Epithelial cell of proximal tubule (primary cell): ENCODE measurements around the gene CACFD1. TPM values are rescaled to one million over a fixed set of nuclear protein-coding genes. Genes with fewer than 3 reads are reported as not detected.

Source experiments
- DNase-seq: peaks from one replicate; pipeline ENCODE4 v3.0.0-alpha.2; 2011; ENCODE audit warnings: low read depth
- H3K4me3 ChIP-seq: 2 replicates; pipeline ENCODE4 v1.5.1; 2011; ENCODE audit warnings: low read depth, mild to moderate bottlenecking, low read length
- CTCF ChIP-seq: conservative IDR thresholded peaks from 2 replicates; pipeline ENCODE4 v1.5.1; 2012; ENCODE audit warnings: low read depth, mild to moderate bottlenecking, low read length
- total RNA-seq: library from RNA; depleted of rRNA; stranded (reverse); fragments of >200 nt; gene quantifications from 2 replicates; pipeline ENCODE4 v1.2.3, GENCODE V29; 2015

The CACFD1 gene
- total RNA-seq, 1 donor from 2014 or later: 11.0 TPM

GRCh38 chr9:133515615-133516255, 56.0 kb downstream of the CACFD1 start:
- no peak overlapping the region for H3K4me3 ChIP-seq
- no peak for DNase-seq
- no peak for TF ChIP-seq CTCF

GRCh38 chr9:133516256-133516960, 56.6 kb downstream of the CACFD1 start:
- no peak overlapping the region for H3K4me3 ChIP-seq
- no peak for TF ChIP-seq CTCF
- no peak for DNase-seq

- DNase-seq: no peak
- no peak for TF ChIP-seq CTCF
- H3K4me3 ChIP-seq: no peak overlapping the region
Observed at GRCh38 chr9:133516961-133517350, 57.2 kb downstream of the CACFD1 start.

- H3K4me3 ChIP-seq: no peak overlapping the region
- no peak for DNase-seq
- TF ChIP-seq CTCF: no peak
Observed at GRCh38 chr9:133517711-133518110, 57.9 kb downstream of the CACFD1 start.

GRCh38 chr9:133518200-133518599, 58.4 kb downstream of the CACFD1 start:
- TF ChIP-seq CTCF: no peak
- no peak for DNase-seq
- no peak overlapping the region for H3K4me3 ChIP-seq

GRCh38 chr9:133518706-133519449, 59.1 kb downstream of the CACFD1 start:
- no peak for DNase-seq
- no peak overlapping the region for H3K4me3 ChIP-seq
- no peak for TF ChIP-seq CTCF
